IMR-90 (cell line): Measurements from ENCODE around the gene HMG20B. TPM values are rescaled to one million over a fixed set of nuclear protein-coding genes. Genes with fewer than 3 reads are reported as not detected.

ENCODE experiments used
- ATAC-seq: fragments of 200-7000 bp; cut with Tn5 transposase; 2 replicates; pipeline ENCODE4 v1.9.1; 2020; ENCODE audit warnings: low read depth, mild to moderate bottlenecking, moderate library complexity
- BruUV-seq: library from RNA; stranded (reverse); fragments of 400-500 nt; replicated peaks from 2 replicates; lab custom pipeline; 2021; lab: Mats Ljungman, UMichigan
- CTCF ChIA-PET: fragments of 300-600 bp; formaldehyde crosslinking; extraction: SDS; loops from one replicate; lab custom pipeline; 2021; ENCODE audit warnings: antibody characterized with exemption; lab: Yijun Ruan, JAX
- POLR2A ChIA-PET: fragments of 300-600 bp; sonication (Branson Sonifier 250); formaldehyde crosslinking; loops from one replicate; lab custom pipeline; 2022; ENCODE audit warnings: antibody characterized with exemption; ENCODE audit not compliant: unreplicated experiment; lab: Charles Lee
- DNase-seq: peaks from one replicate; pipeline ENCODE4 v3.0.0; 2013
- H2AFZ ChIP-seq: replicated peaks from 2 replicates; pipeline ENCODE3; 2013; ENCODE audit warnings: low read length, mild to moderate bottlenecking; ENCODE audit not compliant: poor library complexity
- H2AK5ac ChIP-seq: 2 replicates; pipeline ENCODE4 v1.6.1; 2013; ENCODE audit warnings: low read depth, low read length, inconsistent platforms
- H2AK9ac ChIP-seq: replicated peaks from 2 replicates; pipeline ENCODE3; 2013; ENCODE audit warnings: mild to moderate bottlenecking, low read depth, low read length, moderate library complexity; ENCODE audit not compliant: poor library complexity
- H2BK120ac ChIP-seq: 2 replicates; pipeline ENCODE4 v1.6.1; 2013; ENCODE audit warnings: low read depth, low read length, inconsistent platforms
- H2BK15ac ChIP-seq: 3 replicates; pipeline ENCODE4 v1.6.1; 2013; ENCODE audit warnings: low read depth, low read length, inconsistent platforms
- H2BK20ac ChIP-seq: 2 replicates; pipeline ENCODE4 v1.6.1; 2013; ENCODE audit warnings: low read depth, mild to moderate bottlenecking, inconsistent platforms, low read length, moderate library complexity
- H2BK5ac ChIP-seq: 2 replicates; pipeline ENCODE4 v1.6.1; 2013; ENCODE audit warnings: mild to moderate bottlenecking, low read depth, low read length, inconsistent platforms; ENCODE audit not compliant: poor library complexity, severe bottlenecking
- H3K14ac ChIP-seq: replicated peaks from 2 replicates; pipeline ENCODE4 v1.6.1; 2013; ENCODE audit warnings: low read depth, low read length, inconsistent platforms
- H3K18ac ChIP-seq: 2 replicates; pipeline ENCODE4 v1.6.1; 2013; ENCODE audit warnings: low read depth, low read length, control low read depth
- H3K23ac ChIP-seq: 2 replicates; pipeline ENCODE4 v1.6.1; 2013; ENCODE audit warnings: low read depth, low read length, inconsistent platforms
- H3K27ac ChIP-seq: 2 replicates; pipeline ENCODE4 v1.5.1; 2013; ENCODE audit warnings: mild to moderate bottlenecking, control low read depth, low read length; ENCODE audit not compliant: insufficient read depth
- H3K27me3 ChIP-seq: 2 replicates; pipeline ENCODE4 v1.6.1; 2013; ENCODE audit warnings: low read length; ENCODE audit not compliant: control insufficient read depth, insufficient read depth
- H3K36me3 ChIP-seq: 2 replicates; pipeline ENCODE4 v1.6.1; 2013; ENCODE audit warnings: low read length, mixed read lengths; ENCODE audit not compliant: control insufficient read depth, insufficient read depth
- H3K4ac ChIP-seq: 2 replicates; pipeline ENCODE4 v1.6.1; 2013; ENCODE audit warnings: low read depth, low read length, inconsistent platforms
- H3K4me1 ChIP-seq: 2 replicates; pipeline ENCODE4 v1.6.1; 2013; ENCODE audit warnings: low read length, mixed read lengths; ENCODE audit not compliant: control insufficient read depth, insufficient read depth
- H3K4me2 ChIP-seq: 2 replicates; pipeline ENCODE4 v1.6.1; 2013; ENCODE audit warnings: low read depth, mild to moderate bottlenecking, control low read depth, low read length, moderate library complexity
- H3K4me3 ChIP-seq: 2 replicates; pipeline ENCODE4 v1.5.1; 2013; ENCODE audit warnings: low read depth, mild to moderate bottlenecking, control low read depth, low read length, moderate library complexity; ENCODE audit not compliant: insufficient read depth
- H3K56ac ChIP-seq: 2 replicates; pipeline ENCODE4 v1.6.1; 2013; ENCODE audit warnings: low read length, inconsistent platforms; ENCODE audit not compliant: insufficient read depth; ENCODE audit errors: extremely low read depth
- H3K79me1 ChIP-seq, 2 experiments: 2 replicates each; pipeline ENCODE4 v1.6.1; 2013; ENCODE audit warnings: low read length in 2 of 2, inconsistent platforms in 1 of 2, low read depth in 1 of 2
- H3K9ac ChIP-seq: 2 replicates; pipeline ENCODE4 v1.6.1; 2013; ENCODE audit warnings: low read depth, low read length, control low read depth
- H3K9me1 ChIP-seq: 2 replicates; pipeline ENCODE4 v1.6.1; 2013; ENCODE audit warnings: low read length, inconsistent platforms; ENCODE audit not compliant: insufficient read depth
- H3K9me3 ChIP-seq: 2 replicates; pipeline ENCODE4 v1.6.1; 2013; ENCODE audit warnings: low read length; ENCODE audit not compliant: control insufficient read depth, insufficient read depth
- H4K20me1 ChIP-seq: 2 replicates; pipeline ENCODE4 v1.6.1; 2013; ENCODE audit warnings: low read length, inconsistent platforms; ENCODE audit not compliant: insufficient read depth
- H4K5ac ChIP-seq: 2 replicates; pipeline ENCODE4 v1.6.1; 2013; ENCODE audit warnings: mild to moderate bottlenecking, low read depth, low read length, control low read depth
- H4K8ac ChIP-seq, 2 experiments: 2 replicates each; pipeline ENCODE4 v1.6.1; 2013; ENCODE audit warnings: low read depth in 2 of 2, low read length in 2 of 2, control low read depth in 1 of 2, inconsistent platforms in 1 of 2
- H4K91ac ChIP-seq: 2 replicates; pipeline ENCODE4 v1.6.1; 2013; ENCODE audit warnings: low read depth, low read length, inconsistent platforms; ENCODE audit not compliant: insufficient read depth
- BHLHE40 ChIP-seq: fragments of 150-350 bp; IDR thresholded peaks from 2 replicates; pipeline ENCODE4 v1.6.1; 2016; ENCODE audit warnings: mild to moderate bottlenecking, low read depth, low read length
- CEBPB ChIP-seq: IDR thresholded peaks from 2 replicates; pipeline ENCODE4 v1.6.1; 2012; ENCODE audit warnings: low read depth, low read length, improper control_type of control experiment
- CHD1 ChIP-seq: IDR thresholded peaks from 2 replicates; pipeline ENCODE4 v1.6.1; 2012; ENCODE audit warnings: low read depth, low read length, improper control_type of control experiment
- ELK1 ChIP-seq: fragments of 150-350 bp; IDR thresholded peaks from 2 replicates; pipeline ENCODE4 v1.6.1; 2016; ENCODE audit warnings: low read depth, mild to moderate bottlenecking, low read length, moderate library complexity, borderline replicate concordance
- FOS ChIP-seq: fragments of 150-350 bp; IDR thresholded peaks from 2 replicates; pipeline ENCODE4 v1.6.1; 2016; ENCODE audit warnings: low read depth, low read length
- MAFK ChIP-seq: IDR thresholded peaks from 2 replicates; pipeline ENCODE4 v1.6.1; 2012; ENCODE audit warnings: low read depth, low read length, improper control_type of control experiment
- MAZ ChIP-seq: IDR thresholded peaks from 2 replicates; pipeline ENCODE4 v1.6.1; 2012; ENCODE audit warnings: low read depth, mild to moderate bottlenecking, low read length, improper control_type of control experiment, moderate library complexity, borderline replicate concordance
- MXI1 ChIP-seq: IDR thresholded peaks from 2 replicates; pipeline ENCODE4 v1.6.1; 2012; ENCODE audit warnings: low read depth, mild to moderate bottlenecking, low read length, moderate library complexity, borderline replicate concordance
- NFE2L2 ChIP-seq: fragments of 150-350 bp; IDR thresholded peaks from 2 replicates; pipeline ENCODE4 v1.6.1; 2016; ENCODE audit warnings: low read depth, mild to moderate bottlenecking, low read length
- POLR2A ChIP-seq: IDR thresholded peaks from 2 replicates; pipeline ENCODE4 v1.6.1; 2012; ENCODE audit warnings: mild to moderate bottlenecking, low read depth, low read length
- RAD21 ChIP-seq: IDR thresholded peaks from 2 replicates; pipeline ENCODE4 v1.6.1; 2012; ENCODE audit warnings: low read length, improper control_type of control experiment
- RCOR1 ChIP-seq: IDR thresholded peaks from 2 replicates; pipeline ENCODE4 v1.6.1; 2012; ENCODE audit warnings: mild to moderate bottlenecking, low read length, improper control_type of control experiment; ENCODE audit not compliant: insufficient replicate concordance
- RFX5 ChIP-seq: IDR thresholded peaks from 2 replicates; pipeline ENCODE4 v1.8.0; 2012; ENCODE audit warnings: low read depth, mild to moderate bottlenecking, low read length, moderate library complexity
- SMC3 ChIP-seq: fragments of 150-350 bp; IDR thresholded peaks from 2 replicates; pipeline ENCODE4 v1.6.1; 2016; ENCODE audit warnings: low read depth, mild to moderate bottlenecking, antibody characterized with exemption, low read length, moderate library complexity
- USF2 ChIP-seq: fragments of 150-350 bp; IDR thresholded peaks from 2 replicates; pipeline ENCODE4 v1.6.1; 2017; ENCODE audit warnings: mild to moderate bottlenecking, antibody characterized with exemption, low read length, low read depth
- WGBS, 2 experiments: methylation state at CpG; one replicate each; pipeline versions ENCODE4 v1.1.5 to v1.1.7; 2013; ENCODE audit warnings: missing lambda C conversion rate in 2 of 2; ENCODE audit not compliant: insufficient read length in 1 of 2; ENCODE audit errors: extremely low coverage in 2 of 2; 5-methylcytosine and 5-hydroxymethylcytosine counted together
- dilution Hi-C: fragments of 300-500 bp; cut with HindIII; formaldehyde crosslinking; loops from one replicate; pipeline ENCODE4 v1.14.3; 2018; ENCODE audit warnings: low sequenced_read_pairs; ENCODE audit not compliant: unreplicated experiment
- in situ Hi-C: fragments of 300-500 bp; cut with MboI; formaldehyde crosslinking; loops from 3 replicates; pipeline ENCODE4 v1.14.3; 2019; ENCODE audit warnings: low sequenced_read_pairs, inconsistent platforms, mixed read lengths
- intact Hi-C: fragments of 100-400 bp; cut with micrococcal nuclease; formaldehyde crosslinking; loops from 2 replicates; pipeline ENCODE4 v1.10.0; 2022
- polyA plus RNA-seq, 3 experiments: library from polyadenylated mRNA; depleted of rRNA; stranded (reverse); fragments of >200 nt; gene quantifications; 2 replicates each; pipeline ENCODE4 v1.2.3, GENCODE V29; 2012; ENCODE audit warnings: low replicate concordance in 1 of 3
- total RNA-seq: library from RNA; depleted of rRNA; stranded (reverse); fragments of >200 nt; gene quantifications from 2 replicates; pipeline ENCODE4 v1.2.3, GENCODE V29; 2012
- TF ChIP-seq, protein P1 (sequence below): conservative IDR thresholded peaks from 2 replicates; pipeline ENCODE4 v1.5.1; 2012; ENCODE audit warnings: mild to moderate bottlenecking, low read depth, low read length, improper control_type of control experiment

HMG20B gene
- total and polyA plus RNA-seq, 2 of the 4 experiments (the other 2 are of a cell fraction), result 57.5 to 63.8 TPM

- Histone ChIP-seq H3K4me1 (no peaks in the 10 kb centered on the region), H3K9me3 (no peaks in the 10 kb centered on the region), H2BK20ac (no peak overlapping the region), H3K56ac (no peak overlapping the region), H2AK5ac (no peak overlapping the region), H3K4me3 (no peak overlapping the region), H2AFZ (no peak overlapping the region), H3K27me3 (no peaks in the 10 kb centered on the region), H2BK120ac (no peak overlapping the region), H3K9me1 (no peaks in the 10 kb centered on the region), H2AK9ac (no peak overlapping the region), H3K27ac (no peak overlapping the region), H3K14ac (no peak overlapping the region), H2BK15ac (no peak overlapping the region), H4K5ac (no peak overlapping the region), H2BK5ac (no peak overlapping the region), H4K8ac (no peak overlapping the region), H4K20me1 (peaks cover 30% of the 10 kb centered on the region), H3K9ac (no peak overlapping the region), H3K18ac (no peak overlapping the region), H3K4me2 (no peak overlapping the region), H3K4ac (no peak overlapping the region), H3K79me1 (peaks cover 9 to 31% of the 10 kb centered on the region in 2 experiments; a peak in 3 of 4 replicates), H3K23ac (no peak overlapping the region), H3K36me3 (peaks cover 54% of the 10 kb centered on the region), H4K91ac (no peak overlapping the region)
- ChIA-PET POLR2A (no interaction called here), CTCF (no interaction called here)
- ATAC-seq (no peak), DNase-seq (no peak)
- intact Hi-C loops (no loop called here), in situ Hi-C loops (no loop called here), dilution Hi-C loops (no loop called here)
- TF ChIP-seq FOS (no peak), MAFK (no peak), RFX5 (no peak), USF2 (no peak), POLR2A (no peak), MAZ (no peak), ELK1 (no peak), CHD1 (no peak), MXI1 (no peak), RAD21 (no peak), BHLHE40 (no peak), NFE2L2 (no peak), RCOR1 (no peak), SMC3 (no peak), CEBPB (no peak)
- TF ChIP-seq, protein P1, sequence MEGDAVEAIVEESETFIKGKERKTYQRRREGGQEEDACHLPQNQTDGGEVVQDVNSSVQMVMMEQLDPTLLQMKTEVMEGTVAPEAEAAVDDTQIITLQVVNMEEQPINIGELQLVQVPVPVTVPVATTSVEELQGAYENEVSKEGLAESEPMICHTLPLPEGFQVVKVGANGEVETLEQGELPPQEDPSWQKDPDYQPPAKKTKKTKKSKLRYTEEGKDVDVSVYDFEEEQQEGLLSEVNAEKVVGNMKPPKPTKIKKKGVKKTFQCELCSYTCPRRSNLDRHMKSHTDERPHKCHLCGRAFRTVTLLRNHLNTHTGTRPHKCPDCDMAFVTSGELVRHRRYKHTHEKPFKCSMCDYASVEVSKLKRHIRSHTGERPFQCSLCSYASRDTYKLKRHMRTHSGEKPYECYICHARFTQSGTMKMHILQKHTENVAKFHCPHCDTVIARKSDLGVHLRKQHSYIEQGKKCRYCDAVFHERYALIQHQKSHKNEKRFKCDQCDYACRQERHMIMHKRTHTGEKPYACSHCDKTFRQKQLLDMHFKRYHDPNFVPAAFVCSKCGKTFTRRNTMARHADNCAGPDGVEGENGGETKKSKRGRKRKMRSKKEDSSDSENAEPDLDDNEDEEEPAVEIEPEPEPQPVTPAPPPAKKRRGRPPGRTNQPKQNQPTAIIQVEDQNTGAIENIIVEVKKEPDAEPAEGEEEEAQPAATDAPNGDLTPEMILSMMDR, result no peak
- WGBS, 2 experiments, result no CpG with 5 or more reads among the region's 10 CpGs
- no TSS peak for BruUV-seq
Measured at GRCh38 chr19:3535981-3536380, 36.8 kb upstream of the HMG20B start.
